ENCODE data around the gene NAGPA.

The NAGPA gene

DNA sequence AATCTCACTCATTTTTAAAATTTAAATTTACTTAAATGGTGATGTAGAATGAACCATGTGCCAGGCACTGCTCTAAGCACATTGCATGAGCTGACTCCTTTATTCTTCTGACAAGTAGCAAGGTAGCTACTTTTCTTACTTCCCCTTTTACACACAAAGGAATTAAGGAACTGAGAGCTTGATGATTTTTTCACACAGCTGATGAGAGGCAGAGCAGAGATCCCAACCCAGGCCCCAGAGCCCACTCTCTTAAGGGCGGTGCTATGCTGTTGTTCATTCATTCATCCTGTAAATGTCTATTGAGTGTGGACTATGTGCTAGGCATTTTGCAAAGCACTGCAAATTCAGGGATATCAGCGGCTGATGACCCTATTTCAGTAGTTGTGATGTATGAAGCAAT is 57.7 kb downstream of the NAGPA start:
- TF ChIP-seq POLR2AphosphoS5 (IDR thresholded peaks at IDR 0.05; ENCODE audit: low read depth) (no peak), SPI1 (IDR thresholded peaks at IDR 0.05; ENCODE audit: borderline replicate concordance, low read depth) (peak; percentile 86)
- TF ChIP-seq, protein P1, sequence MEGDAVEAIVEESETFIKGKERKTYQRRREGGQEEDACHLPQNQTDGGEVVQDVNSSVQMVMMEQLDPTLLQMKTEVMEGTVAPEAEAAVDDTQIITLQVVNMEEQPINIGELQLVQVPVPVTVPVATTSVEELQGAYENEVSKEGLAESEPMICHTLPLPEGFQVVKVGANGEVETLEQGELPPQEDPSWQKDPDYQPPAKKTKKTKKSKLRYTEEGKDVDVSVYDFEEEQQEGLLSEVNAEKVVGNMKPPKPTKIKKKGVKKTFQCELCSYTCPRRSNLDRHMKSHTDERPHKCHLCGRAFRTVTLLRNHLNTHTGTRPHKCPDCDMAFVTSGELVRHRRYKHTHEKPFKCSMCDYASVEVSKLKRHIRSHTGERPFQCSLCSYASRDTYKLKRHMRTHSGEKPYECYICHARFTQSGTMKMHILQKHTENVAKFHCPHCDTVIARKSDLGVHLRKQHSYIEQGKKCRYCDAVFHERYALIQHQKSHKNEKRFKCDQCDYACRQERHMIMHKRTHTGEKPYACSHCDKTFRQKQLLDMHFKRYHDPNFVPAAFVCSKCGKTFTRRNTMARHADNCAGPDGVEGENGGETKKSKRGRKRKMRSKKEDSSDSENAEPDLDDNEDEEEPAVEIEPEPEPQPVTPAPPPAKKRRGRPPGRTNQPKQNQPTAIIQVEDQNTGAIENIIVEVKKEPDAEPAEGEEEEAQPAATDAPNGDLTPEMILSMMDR (IDR thresholded peaks at IDR 0.05; ENCODE audit: insufficient read depth, low read length): no peak
- DNase-seq (ENCODE audit: low read depth in 1 of 2, low spot score in 1 of 2): peak in 1 of 2 experiments; percentile 25
- no peak overlapping the region for H3K27ac ChIP-seq (replicated peaks)
- no peak overlapping the region for H3K4me3 ChIP-seq (replicated peaks; ENCODE audit: insufficient read depth, low read length)
- H3K27me3 ChIP-seq (ENCODE audit: insufficient read depth, poor library complexity, severe bottlenecking): peaks cover 5% of the 10 kb centered on the region
